Stimulated activated CD4-positive, alpha-beta T cell treated with anti-CD3 and anti-CD28 coated beads, TNF-alpha, amount 100 ng/mL, for 24 hours (primary cell): ENCODE data around the gene NDRG4.
"Not testable (repeated sequence)": the region's sequence is repeated elsewhere in the genome, so short reads cannot be mapped to it uniquely, and the experiment has no call there.

ENCODE experiments used
- DNase-seq, 3 experiments: peaks; one replicate each; pipeline ENCODE4 v3.0.0-alpha.2; 2020; ENCODE audit warnings: low read depth in 3 of 3

The NDRG4 gene

GRCh38 chr16:58464916-58465731 is 34.8 kb upstream of the NDRG4 start:
- DNase-seq: no peak

- no peak for DNase-seq
Observed at GRCh38 chr16:58465817-58466216, 34.1 kb upstream of the NDRG4 start.

GRCh38 chr16:58466396-58466795 is 33.5 kb upstream of the NDRG4 start:
- no peak for DNase-seq

GRCh38 chr16:58467905-58468304 is 32.0 kb upstream of the NDRG4 start:
- no peak for DNase-seq

GRCh38 chr16:58471209-58471975 is 28.6 kb upstream of the NDRG4 start:
- no peak for DNase-seq

- DNase-seq: no peak
Observed at GRCh38 chr16:58472266-58472665, 27.7 kb upstream of the NDRG4 start.

GRCh38 chr16:58472827-58473226 is 27.1 kb upstream of the NDRG4 start:
- no peak for DNase-seq

- no peak for DNase-seq
Observed at GRCh38 chr16:58474296-58474695, 25.6 kb upstream of the NDRG4 start.

GRCh38 chr16:58475091-58475619 is 24.8 kb upstream of the NDRG4 start:
- DNase-seq: no peak

- no peak for DNase-seq
Observed at GRCh38 chr16:58476791-58477190, 23.2 kb upstream of the NDRG4 start.

- DNase-seq: no peak
Observed at GRCh38 chr16:58478427-58478826, 21.5 kb upstream of the NDRG4 start.

GRCh38 chr16:58481226-58481869 is 18.6 kb upstream of the NDRG4 start:
- DNase-seq: no peak

- no peak for DNase-seq
Observed at GRCh38 chr16:58481931-58482330, 18.0 kb upstream of the NDRG4 start.

GRCh38 chr16:58485184-58485887 is 14.6 kb upstream of the NDRG4 start:
- DNase-seq: no peak

- peak; percentile 43 to 63 (median 50) for DNase-seq
Observed at GRCh38 chr16:58487566-58488351, 12.2 kb upstream of the NDRG4 start.

- no peak for DNase-seq
Observed at GRCh38 chr16:58488531-58488930, 11.4 kb upstream of the NDRG4 start.

GRCh38 chr16:58490065-58490464 is 9.9 kb upstream of the NDRG4 start:
- no peak for DNase-seq

- DNase-seq: not testable (repeated sequence)
Observed at GRCh38 chr16:58490539-58490938, 9.4 kb upstream of the NDRG4 start.

- DNase-seq: no peak
Observed at GRCh38 chr16:58492066-58492465, 7.9 kb upstream of the NDRG4 start.

GRCh38 chr16:58492735-58493134 is 7.2 kb upstream of the NDRG4 start:
- DNase-seq: no peak
